ENCODE results near the gene ALOX12B.
"Not testable (repeated sequence)": the region's sequence is repeated elsewhere in the genome, so short reads cannot be mapped to it uniquely, and the experiment has no call there.

ALOX12B gene

GRCh38 chr17:8118769-8119580 is 31.5 kb upstream of the ALOX12B start:
- FAIRE-seq = no peak

- FAIRE-seq = no peak
These were observed 30.7 kb upstream of the ALOX12B start, which contains the start of gene ALOXE3 for GRCh38 chr17:8117980-8118768. TSS of gene ALOXE3 (minus strand) at chr17:8118514. CDS start at chr17:8117990, 524 bp downstream.

DNA sequence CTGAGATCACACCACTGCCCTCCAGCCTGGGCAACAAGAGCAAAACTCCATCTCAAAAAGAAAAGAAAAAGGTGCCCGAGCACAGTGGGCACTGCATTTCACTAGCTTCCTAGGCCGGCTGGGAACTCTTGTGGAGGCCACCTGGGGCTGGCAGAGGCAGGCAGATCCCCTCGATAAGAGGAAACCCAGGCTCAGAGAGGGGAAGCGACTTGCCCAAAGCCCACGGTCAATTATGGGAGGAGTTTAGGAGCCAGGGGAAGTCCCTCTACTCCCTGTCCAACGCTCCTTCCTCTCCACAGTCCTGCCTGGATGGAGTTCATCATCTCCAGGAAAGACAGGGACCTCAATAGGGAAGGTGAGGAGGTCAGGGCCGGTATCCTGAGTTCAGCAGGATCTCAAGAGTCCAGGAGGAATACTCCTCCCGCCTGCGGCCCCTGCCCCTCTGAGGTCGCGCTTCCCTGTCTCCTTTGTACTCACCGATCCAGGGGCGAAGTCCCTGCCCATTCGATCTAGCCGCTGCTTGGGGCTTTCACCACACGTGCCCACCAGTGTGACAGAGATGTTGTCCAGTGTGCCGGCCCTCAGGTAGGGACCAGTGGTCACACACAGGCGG is 30.0 kb upstream of the ALOX12B start:
- no peak for FAIRE-seq

DNA sequence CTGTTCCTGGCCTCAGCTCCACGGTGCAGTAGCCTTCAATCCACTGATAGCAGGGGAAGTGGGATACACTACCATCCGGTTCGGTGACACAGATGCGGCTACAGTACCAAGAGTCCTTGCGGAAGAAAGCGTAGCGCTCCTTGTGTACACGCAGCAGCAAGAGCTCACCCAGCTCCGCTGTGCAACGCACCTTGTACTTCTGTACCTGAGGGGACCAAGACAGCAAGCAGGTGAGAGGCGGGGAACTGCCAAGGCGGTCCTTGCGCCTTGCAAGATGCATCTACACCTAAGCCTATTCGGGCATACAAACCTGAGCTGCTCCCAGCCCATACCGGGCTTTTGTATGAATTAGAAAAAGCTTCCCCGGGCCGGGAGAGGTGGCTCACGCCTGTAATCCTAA is 29.3 kb upstream of the ALOX12B start:
- no peak for FAIRE-seq

- no peak for FAIRE-seq
These were observed 23.4 kb upstream of the ALOX12B start for GRCh38 chr17:8110907-8111306.

- no peak for FAIRE-seq
These were observed 22.9 kb upstream of the ALOX12B start for GRCh38 chr17:8110456-8110804.

DNA sequence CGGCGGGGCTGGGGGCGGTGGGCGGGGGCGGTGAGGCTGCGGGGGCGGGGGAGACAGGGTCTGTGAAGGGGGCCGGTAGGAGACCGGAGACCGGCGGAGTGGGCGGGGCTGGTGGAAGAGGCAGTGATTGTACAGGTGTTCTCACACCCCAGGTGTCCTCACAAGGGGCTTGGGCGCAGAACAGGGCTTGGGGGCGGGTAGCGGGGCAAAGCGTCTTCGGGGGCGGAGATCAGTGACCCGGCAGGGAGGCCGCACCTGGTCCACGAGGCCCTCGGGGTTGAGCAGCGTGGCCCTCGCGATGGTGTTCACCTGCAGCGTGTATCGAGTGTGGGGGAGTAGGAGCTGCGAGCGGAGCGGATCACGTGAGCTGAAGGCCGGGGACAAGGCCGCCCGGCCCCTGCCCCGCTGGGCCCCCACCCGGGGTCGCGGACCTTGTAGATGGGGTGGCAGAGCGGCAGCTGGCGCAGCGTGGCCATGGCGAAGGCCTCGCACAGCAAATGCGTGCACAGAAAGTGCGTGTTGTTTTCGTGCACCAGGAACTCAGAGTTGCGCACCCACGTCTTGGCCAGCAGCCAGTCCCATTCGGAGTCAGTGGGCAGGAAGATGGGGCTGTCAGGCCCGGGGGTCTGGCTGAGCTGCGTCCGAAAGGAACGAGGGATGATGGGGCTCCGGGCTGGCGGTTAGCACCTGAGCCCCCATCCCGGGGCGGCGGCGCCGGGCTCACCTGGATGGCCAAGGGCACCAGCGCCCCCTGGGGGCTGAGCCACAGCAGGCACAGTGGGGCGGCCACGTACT is 22.3 kb upstream of the ALOX12B start:
- no peak for FAIRE-seq

DNA sequence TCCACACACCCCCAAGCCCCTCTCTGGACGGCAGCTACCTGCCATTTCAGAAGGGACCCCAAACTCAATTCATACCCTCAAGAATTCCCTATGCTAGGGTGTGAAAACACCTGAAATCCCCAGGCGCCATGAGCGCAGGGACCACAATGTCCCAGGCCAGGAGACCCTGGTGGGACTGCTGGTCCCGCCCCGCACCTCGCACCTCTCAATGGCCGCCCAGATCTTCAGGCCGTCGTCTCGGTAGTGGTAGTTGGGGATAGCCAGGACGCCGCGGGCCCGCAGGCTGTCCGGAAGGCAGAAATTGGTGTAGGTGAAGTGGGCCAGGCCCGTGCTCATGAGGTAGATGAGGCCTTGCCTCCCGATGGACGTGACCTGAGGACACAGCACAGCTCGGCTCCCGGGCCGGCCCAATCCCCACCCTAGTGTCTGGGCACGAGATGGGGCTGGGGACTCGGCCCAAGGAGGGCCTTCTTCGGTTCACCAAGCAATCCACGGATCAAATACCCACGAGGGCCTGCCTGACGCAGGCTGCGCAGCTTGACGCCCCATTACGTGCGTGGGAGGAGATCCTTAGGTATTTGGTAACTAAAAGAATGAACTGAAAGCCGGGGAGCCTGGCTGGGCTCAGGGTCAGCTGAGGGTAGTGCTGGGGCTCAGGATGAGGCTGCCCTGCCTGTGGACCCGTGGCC is 21.6 kb upstream of the ALOX12B start:
- no peak for FAIRE-seq

- FAIRE-seq = not testable (repeated sequence)
These were observed 19.5 kb upstream of the ALOX12B start for GRCh38 chr17:8106980-8107379.

DNA sequence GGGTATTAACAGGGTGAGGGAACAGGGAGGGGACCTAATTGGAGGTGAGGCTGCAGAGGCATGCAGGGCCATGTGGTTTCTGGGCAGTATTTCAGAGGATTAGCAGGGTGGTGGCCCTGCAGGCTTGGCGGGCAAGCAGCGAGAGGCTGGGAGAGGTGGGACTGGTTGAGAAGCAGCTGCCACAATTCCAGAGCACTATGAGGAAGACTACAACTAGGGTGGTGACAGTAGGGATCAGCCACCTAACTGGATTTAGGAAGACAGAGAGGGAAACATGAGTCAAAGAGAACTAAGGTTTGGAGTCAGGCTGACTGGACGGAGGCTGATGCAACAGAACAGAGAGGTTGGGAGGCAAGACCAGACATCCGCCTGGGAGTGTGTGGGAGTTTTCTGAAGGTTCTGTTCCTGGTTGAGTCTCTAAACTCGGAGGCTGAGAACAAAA is 18.5 kb upstream of the ALOX12B start:
- FAIRE-seq = no peak

DNA sequence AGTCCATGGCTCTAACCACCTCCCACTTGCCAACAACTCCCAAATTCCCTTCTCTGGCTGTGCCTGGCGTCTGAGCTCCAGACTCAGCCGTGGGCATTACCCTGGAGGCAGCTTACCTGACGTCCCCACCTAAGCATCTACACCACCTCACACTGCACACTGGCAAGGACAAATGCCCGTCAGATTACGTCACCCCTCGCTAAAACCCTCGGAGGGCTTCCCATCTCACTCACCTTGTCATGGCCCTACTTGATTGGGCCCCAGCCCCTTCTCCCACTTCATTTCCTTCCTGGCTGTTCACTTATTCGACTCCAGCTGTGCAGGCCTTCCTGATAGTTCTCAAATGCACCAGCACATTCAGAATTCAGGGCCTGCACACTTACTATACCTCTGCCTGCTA is 17.4 kb upstream of the ALOX12B start:
- no peak for FAIRE-seq

DNA sequence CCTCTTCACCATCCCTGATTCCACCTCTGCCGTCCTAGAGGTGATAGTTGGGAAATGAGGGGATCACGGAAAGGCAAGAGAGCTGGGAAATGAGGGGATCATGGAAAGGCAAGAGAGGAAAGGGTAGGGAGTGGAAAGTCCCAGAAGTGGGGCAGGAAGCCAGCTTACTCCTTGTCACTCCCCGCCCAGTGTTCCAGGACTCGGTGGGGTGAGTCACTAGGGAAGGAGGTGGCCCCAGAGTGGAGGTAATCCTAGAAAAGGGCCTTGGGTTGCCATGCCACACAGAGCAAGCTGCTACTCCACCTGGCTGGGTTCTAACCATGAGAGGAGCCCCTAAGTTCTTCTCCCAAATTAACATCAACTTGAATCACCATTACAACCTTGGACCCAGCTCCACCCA is 16.0 kb upstream of the ALOX12B start:
- no peak for FAIRE-seq

DNA sequence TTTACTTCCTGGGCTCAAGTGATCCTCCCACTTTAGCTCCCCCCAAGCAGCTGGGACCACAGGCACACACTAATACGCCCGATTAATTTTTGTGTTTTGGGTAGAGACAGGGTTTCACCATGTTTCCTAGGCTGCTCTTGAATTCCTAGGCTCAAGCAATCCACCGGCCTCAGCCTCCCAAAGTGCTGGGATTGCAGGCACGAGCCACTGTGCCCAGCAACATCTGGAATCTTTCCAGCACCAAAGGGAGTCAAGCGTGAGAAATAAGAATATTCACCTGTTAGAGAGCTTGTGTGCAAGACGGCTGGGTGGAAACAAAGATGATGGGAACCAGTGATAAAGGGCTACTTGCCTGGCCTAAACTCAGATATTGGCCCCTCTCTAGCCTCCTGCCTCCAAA is 14.2 kb upstream of the ALOX12B start:
- no peak for FAIRE-seq

- FAIRE-seq = no peak
These were observed 13.2 kb upstream of the ALOX12B start for GRCh38 chr17:8100763-8101162.

GRCh38 chr17:8100111-8100510 is 12.6 kb upstream of the ALOX12B start:
- FAIRE-seq = no peak

DNA sequence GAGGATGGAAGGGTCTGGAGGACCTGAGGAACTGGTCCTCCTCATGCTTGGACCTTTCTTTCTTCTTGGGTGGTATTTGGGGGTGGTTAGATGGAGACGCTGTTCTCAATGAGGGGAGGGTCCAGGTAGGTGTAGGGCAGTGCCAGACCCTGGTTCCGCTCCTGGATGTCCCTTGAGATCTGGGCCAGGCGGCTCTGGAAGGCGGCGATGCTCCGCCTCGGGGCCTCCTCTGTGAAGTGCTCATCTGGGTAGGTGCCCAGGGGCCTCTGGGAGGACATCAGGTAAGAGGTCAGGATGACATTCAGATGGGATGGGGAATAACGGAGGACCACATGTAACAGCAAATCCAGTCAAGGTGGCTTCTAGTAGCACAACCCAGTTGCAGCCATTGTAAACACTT is 9.0 kb upstream of the ALOX12B start:
- FAIRE-seq = no peak

DNA sequence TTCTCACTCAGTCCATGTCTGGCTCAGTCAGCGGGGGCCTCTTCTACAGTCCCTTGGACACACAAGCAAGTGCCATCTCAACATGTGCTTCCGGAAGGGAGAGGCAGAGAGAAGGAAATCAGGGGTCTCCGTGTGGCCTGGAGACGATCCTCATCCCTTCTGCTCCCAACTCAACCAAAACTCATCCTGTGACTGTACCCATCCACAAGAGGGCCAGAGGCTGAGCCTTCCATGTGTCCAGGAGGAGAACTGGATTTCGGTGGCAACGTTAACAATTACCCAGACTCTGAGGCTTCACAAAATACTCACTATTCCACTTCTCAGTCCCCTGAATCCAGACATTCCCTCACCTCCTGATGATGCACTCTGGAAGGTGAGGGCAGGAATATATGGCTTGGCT is 7.8 kb upstream of the ALOX12B start:
- FAIRE-seq = no peak

DNA sequence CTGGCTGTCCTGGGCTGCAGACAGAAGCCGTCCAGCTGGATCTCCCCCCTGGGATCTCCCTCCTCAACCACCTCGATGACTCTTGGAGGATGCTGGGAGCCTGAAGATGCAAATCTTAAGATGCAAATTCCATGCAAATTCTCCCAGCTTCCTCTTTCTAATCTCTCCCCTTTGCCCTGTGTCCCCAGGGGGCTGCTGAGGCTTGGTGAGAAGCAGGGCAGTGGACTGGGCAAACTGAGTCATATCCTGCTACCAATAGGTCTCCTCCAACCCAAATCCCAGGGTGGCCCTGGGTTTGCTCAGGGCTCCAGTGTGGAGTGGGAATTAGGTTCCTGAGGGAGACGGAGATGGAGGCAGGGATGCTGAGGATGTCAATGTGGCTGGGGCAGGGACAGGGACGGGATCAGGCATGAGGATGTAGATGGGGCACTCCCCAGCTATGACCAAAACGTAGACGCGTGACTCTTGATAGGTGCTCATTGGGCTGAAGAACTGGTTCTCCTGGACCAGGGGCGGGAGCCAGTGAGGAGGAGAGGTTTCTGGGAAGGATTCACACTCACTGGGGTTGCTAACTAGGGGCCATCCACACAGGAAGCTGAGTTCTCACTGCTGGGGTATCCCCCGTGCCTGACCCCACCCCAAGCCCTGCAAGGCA is 3.6 kb upstream of the ALOX12B start:
- no peak for FAIRE-seq

GRCh38 chr17:8089728-8090127 is 2.2 kb upstream of the ALOX12B start:
- no peak for FAIRE-seq

DNA sequence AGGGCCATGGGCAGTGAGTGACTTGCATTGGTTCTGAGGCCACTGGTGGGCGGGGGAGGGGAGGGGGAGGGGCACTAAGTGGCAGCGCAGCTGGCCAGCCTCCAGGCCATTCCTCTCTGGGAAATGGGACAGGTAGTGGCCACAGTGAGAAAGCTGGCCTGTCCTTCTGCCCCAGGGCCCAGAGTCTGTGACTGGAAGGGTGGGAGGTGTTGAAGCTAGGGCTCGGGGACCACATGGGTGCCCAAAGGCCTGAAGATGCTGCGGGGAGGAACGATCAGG is 375 bp upstream of the ALOX12B start:
- no peak for FAIRE-seq

GRCh38 chr17:8084250-8084649 is 3.3 kb downstream of the ALOX12B start:
- no peak for FAIRE-seq

GRCh38 chr17:8082292-8082691 is 5.2 kb downstream of the ALOX12B start:
- FAIRE-seq = no peak
